HepG2 (cell line): ENCODE data around the gene CTCF. TPM values are rescaled to one million over a fixed set of nuclear protein-coding genes. Genes with fewer than 3 reads are reported as not detected.

Experiments used
- AHR ChIP-seq: IDR thresholded peaks from 2 replicates; pipeline ENCODE4 v1.6.1; 2018; ENCODE audit warnings: missing genetic modification reagents, missing compliant biosample characterization
- CEBPG ChIP-seq: IDR thresholded peaks from 2 replicates; pipeline ENCODE4 v1.6.1; 2016
- CENPT ChIP-seq: sonication (generic); formaldehyde crosslinking; IDR thresholded peaks from 2 replicates; pipeline ENCODE4 v1.8.0; 2022; ENCODE audit warnings: low read depth, mild to moderate bottlenecking, moderate library complexity, missing genetic modification reagents
- MAFG ChIP-seq: sonication (generic); formaldehyde crosslinking; IDR thresholded peaks from 2 replicates; pipeline ENCODE4 v1.5.1; 2020; ENCODE audit warnings: mild to moderate bottlenecking, missing genetic modification reagents
- MIER2 ChIP-seq: IDR thresholded peaks from 2 replicates; pipeline ENCODE4 v1.6.1; 2016; ENCODE audit warnings: missing biosample characterization, missing genetic modification reagents
- NFYC ChIP-seq: IDR thresholded peaks from 2 replicates; pipeline ENCODE4 v1.6.1; 2016; ENCODE audit warnings: missing genetic modification reagents, missing compliant biosample characterization
- TARDBP ChIP-seq: sonication (generic); formaldehyde crosslinking; IDR thresholded peaks from 2 replicates; pipeline ENCODE4 v1.8.0; 2022; ENCODE audit warnings: mild to moderate bottlenecking, missing genetic modification reagents
- TMF1 ChIP-seq: sonication (generic); formaldehyde crosslinking; IDR thresholded peaks from 2 replicates; pipeline ENCODE4 v1.8.1; 2022; ENCODE audit warnings: low read depth, missing genetic modification reagents
- ZBTB20 ChIP-seq: sonication (generic); formaldehyde crosslinking; IDR thresholded peaks from 2 replicates; pipeline ENCODE4 v1.8.1; 2023; ENCODE audit warnings: missing genetic modification reagents, low read depth, mild to moderate bottlenecking, borderline replicate concordance
- ZEB1 ChIP-seq: IDR thresholded peaks from 2 replicates; pipeline ENCODE4 v1.6.1; 2012; ENCODE audit warnings: mild to moderate bottlenecking, low read depth, inconsistent platforms; ENCODE audit not compliant: insufficient replicate concordance
- ZNF253 ChIP-seq: sonication (generic); formaldehyde crosslinking; IDR thresholded peaks from 2 replicates; pipeline ENCODE4 v1.8.0; 2022; ENCODE audit warnings: mild to moderate bottlenecking, missing genetic modification reagents, borderline replicate concordance
- ZNF335 ChIP-seq: sonication (generic); formaldehyde crosslinking; IDR thresholded peaks from 2 replicates; pipeline ENCODE4 v1.4.0; 2020; ENCODE audit warnings: missing genetic modification reagents
- ZNF460 ChIP-seq: sonication (generic); formaldehyde crosslinking; IDR thresholded peaks from 2 replicates; pipeline ENCODE4 v1.5.1; 2020; ENCODE audit warnings: missing genetic modification reagents, mild to moderate bottlenecking, borderline replicate concordance
- ZNF549 ChIP-seq: sonication (generic); formaldehyde crosslinking; IDR thresholded peaks from 2 replicates; pipeline ENCODE4 v1.5.0; 2020; ENCODE audit warnings: missing genetic modification reagents
- polyA plus RNA-seq, 8 experiments: library from polyadenylated mRNA; depleted of rRNA in 3 of 8; stranded (reverse) in 7 of 8; unstranded in 1 of 8; fragments of >200 nt; fragmentation: Illumina TruSeq in 4 of 8; extraction: Trizol in 4 of 8; gene quantifications; 2 replicates each; pipeline versions ENCODE4 v1.2.1 to v1.2.3, GENCODE V29; 2011 to 2016; ENCODE audit warnings: low read depth in 4 of 8, missing spikeins in 1 of 8, mixed read lengths in 1 of 8; ENCODE audit not compliant: insufficient read depth in 1 of 8
- total RNA-seq, 5 experiments: library from RNA; depleted of rRNA; stranded (reverse); fragments of >200 nt; fragmentation: Illumina TruSeq; extraction: Trizol; gene quantifications; 2 replicates each; pipeline ENCODE4 v1.2.3, GENCODE V29; 2016; ENCODE audit warnings: low read depth in 1 of 5
- TF ChIP-seq, protein P1 (sequence below): sonication (generic); formaldehyde crosslinking; IDR thresholded peaks from 2 replicates; pipeline ENCODE4 v1.4.0; 2020; ENCODE audit warnings: mild to moderate bottlenecking, missing genetic modification reagents
- TF ChIP-seq, protein P2 (sequence below): sonication (generic); formaldehyde crosslinking; IDR thresholded peaks from 2 replicates; pipeline ENCODE4 v1.5.0; 2020; ENCODE audit warnings: mild to moderate bottlenecking, missing genetic modification reagents, moderate library complexity
- TF ChIP-seq, protein P3 (sequence below): sonication (generic); formaldehyde crosslinking; IDR thresholded peaks from 2 replicates; pipeline ENCODE4 v1.5.0; 2020; ENCODE audit warnings: mild to moderate bottlenecking, missing genetic modification reagents

The CTCF gene
- total and polyA plus RNA-seq, 2 of the 13 experiments (the other 11 are each of a cell fraction or from before 2014, with no cell fraction given) = 19.5 to 37.5 TPM

DNA sequence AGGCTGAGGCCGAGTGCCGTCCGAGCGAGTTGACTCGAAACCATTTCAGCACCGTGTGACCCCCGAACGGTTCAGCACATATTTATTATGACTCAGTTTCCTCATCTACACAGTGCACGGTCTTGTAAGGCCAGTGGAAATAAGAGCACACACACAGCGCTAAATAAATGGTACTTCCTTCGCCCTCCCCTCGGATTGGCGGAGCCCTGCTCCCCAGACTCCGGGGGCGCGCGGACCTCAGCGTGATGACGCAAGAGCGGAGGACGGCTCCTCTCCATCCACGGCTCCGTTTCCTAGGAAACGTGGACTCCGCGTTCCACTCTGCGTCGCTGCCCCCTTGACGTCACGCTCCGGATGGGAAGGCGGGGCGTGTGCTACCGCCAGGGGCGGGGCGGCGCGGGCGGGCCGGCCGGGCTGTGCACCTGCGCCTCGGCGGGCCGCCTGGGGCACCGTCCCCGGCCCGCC, 98.3 kb downstream of the CTCF start, which contains the start of gene PARD6A (continued):
- TF ChIP-seq, protein P1, sequence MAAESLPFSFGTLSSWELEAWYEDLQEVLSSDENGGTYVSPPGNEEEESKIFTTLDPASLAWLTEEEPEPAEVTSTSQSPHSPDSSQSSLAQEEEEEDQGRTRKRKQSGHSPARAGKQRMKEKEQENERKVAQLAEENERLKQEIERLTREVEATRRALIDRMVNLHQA = no peak
- TF ChIP-seq CENPT (CRISPR knock-in tag) (peak; percentile 72; the same call in 1 of the 2 replicates), NFYC (peak; percentile 69), TARDBP (CRISPR knock-in tag) (0 out of 2 replicates have a peak, but pooled peaks have one; percentile 14), MIER2 (0 out of 2 replicates have a peak, but pooled peaks have one; percentile 39), ZEB1 (no peak), ZNF253 (CRISPR knock-in tag) (peak; percentile 84; the same call in 1 of the 2 replicates), ZNF460 (CRISPR knock-in tag) (no peak), ZBTB20 (CRISPR knock-in tag) (0 out of 2 replicates have a peak, but pooled peaks have one; percentile 10), ZNF335 (CRISPR knock-in tag) (0 out of 2 replicates have a peak, but pooled peaks have one; percentile 37), CEBPG (CRISPR knock-in tag) (peak; percentile 99), ZNF549 (no peak), TMF1 (0 out of 2 replicates have a peak, but pooled peaks have one; percentile 10), MAFG (CRISPR knock-in tag) (no peak), AHR (CRISPR knock-in tag) (peak; percentile 23; the same call in 1 of the 2 replicates)
- TF ChIP-seq, protein P2, sequence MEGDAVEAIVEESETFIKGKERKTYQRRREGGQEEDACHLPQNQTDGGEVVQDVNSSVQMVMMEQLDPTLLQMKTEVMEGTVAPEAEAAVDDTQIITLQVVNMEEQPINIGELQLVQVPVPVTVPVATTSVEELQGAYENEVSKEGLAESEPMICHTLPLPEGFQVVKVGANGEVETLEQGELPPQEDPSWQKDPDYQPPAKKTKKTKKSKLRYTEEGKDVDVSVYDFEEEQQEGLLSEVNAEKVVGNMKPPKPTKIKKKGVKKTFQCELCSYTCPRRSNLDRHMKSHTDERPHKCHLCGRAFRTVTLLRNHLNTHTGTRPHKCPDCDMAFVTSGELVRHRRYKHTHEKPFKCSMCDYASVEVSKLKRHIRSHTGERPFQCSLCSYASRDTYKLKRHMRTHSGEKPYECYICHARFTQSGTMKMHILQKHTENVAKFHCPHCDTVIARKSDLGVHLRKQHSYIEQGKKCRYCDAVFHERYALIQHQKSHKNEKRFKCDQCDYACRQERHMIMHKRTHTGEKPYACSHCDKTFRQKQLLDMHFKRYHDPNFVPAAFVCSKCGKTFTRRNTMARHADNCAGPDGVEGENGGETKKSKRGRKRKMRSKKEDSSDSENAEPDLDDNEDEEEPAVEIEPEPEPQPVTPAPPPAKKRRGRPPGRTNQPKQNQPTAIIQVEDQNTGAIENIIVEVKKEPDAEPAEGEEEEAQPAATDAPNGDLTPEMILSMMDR (CRISPR knock-in tag) = peak; percentile 32; the same call in 1 of the 2 replicates
- TF ChIP-seq, protein P3, sequence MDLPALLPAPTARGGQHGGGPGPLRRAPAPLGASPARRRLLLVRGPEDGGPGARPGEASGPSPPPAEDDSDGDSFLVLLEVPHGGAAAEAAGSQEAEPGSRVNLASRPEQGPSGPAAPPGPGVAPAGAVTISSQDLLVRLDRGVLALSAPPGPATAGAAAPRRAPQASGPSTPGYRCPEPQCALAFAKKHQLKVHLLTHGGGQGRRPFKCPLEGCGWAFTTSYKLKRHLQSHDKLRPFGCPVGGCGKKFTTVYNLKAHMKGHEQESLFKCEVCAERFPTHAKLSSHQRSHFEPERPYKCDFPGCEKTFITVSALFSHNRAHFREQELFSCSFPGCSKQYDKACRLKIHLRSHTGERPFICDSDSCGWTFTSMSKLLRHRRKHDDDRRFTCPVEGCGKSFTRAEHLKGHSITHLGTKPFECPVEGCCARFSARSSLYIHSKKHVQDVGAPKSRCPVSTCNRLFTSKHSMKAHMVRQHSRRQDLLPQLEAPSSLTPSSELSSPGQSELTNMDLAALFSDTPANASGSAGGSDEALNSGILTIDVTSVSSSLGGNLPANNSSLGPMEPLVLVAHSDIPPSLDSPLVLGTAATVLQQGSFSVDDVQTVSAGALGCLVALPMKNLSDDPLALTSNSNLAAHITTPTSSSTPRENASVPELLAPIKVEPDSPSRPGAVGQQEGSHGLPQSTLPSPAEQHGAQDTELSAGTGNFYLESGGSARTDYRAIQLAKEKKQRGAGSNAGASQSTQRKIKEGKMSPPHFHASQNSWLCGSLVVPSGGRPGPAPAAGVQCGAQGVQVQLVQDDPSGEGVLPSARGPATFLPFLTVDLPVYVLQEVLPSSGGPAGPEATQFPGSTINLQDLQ (CRISPR knock-in tag) = 0 out of 2 replicates have a peak, but pooled peaks have one; percentile 22
